Measurements from ENCODE around the gene SUN2.

DNA sequence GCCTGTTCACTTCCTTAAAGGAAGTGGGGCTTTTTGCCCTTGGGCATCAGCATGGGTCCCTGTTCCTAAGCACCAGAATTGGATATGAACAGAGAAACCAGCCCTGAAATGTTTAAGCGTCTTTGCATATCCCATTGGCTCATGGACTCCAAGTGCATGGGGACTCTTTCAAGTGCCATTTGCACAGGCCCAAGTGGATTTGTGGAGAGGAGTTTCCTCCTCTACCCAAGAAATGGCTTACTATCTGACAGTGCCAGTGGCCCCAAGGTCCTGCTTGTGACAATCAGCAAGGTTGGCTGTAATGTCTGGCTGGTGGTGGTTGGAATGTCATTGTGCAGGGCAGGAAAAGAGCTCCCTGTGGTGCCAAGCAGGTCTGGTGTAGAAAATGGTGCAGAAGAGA is 70.0 kb downstream of the SUN2 start:
- TF ChIP-seq, protein P1, sequence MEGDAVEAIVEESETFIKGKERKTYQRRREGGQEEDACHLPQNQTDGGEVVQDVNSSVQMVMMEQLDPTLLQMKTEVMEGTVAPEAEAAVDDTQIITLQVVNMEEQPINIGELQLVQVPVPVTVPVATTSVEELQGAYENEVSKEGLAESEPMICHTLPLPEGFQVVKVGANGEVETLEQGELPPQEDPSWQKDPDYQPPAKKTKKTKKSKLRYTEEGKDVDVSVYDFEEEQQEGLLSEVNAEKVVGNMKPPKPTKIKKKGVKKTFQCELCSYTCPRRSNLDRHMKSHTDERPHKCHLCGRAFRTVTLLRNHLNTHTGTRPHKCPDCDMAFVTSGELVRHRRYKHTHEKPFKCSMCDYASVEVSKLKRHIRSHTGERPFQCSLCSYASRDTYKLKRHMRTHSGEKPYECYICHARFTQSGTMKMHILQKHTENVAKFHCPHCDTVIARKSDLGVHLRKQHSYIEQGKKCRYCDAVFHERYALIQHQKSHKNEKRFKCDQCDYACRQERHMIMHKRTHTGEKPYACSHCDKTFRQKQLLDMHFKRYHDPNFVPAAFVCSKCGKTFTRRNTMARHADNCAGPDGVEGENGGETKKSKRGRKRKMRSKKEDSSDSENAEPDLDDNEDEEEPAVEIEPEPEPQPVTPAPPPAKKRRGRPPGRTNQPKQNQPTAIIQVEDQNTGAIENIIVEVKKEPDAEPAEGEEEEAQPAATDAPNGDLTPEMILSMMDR (IDR thresholded peaks at IDR 0.05): no peak
- no peak for TF ChIP-seq POLR2A (IDR thresholded peaks at IDR 0.05)
